Measurements from ENCODE around the gene POU2AF3. TPM values are rescaled to one million over a fixed set of nuclear protein-coding genes. Genes with fewer than 3 reads are reported as not detected.
A peak's percentile ranks its signal among the peaks of the same experiment; 100 is the strongest.

Gene POU2AF3
- polyA plus RNA-seq, 1 donor (not counting 4 experiments of a cell fraction or from before 2014, with no cell fraction given), result not detected

GRCh38 chr11:111302298-111302697 lies 4.0 kb downstream of the POU2AF3 start:
- no peak for FAIRE-seq
- dilution Hi-C loops (cut with MboI; ENCODE audit: extremely low pct_ligation_motif_present, low sequenced_read_pairs), result no loop called here
- H4K20me1 ChIP-seq (ENCODE audit: control insufficient read depth, extremely low read depth, insufficient read depth, low read length), result no peaks in the 10 kb centered on the region

GRCh38 chr11:111303461-111303860 lies 5.1 kb downstream of the POU2AF3 start:
- peaks cover 31% of the 10 kb centered on the region for H3K27me3 ChIP-seq (ENCODE audit: control insufficient read depth, extremely low read depth, insufficient read depth, low read length)
- no peaks in the 10 kb centered on the region for H4K20me1 ChIP-seq (ENCODE audit: control insufficient read depth, extremely low read depth, insufficient read depth, low read length)
- no peak overlapping the region for H3K4me3 ChIP-seq (ENCODE audit: control insufficient read depth in 2 of 3, extremely low read depth in 1 of 3, insufficient read depth in 2 of 3, low read depth in 1 of 3, low read length in 3 of 3)
- H3K36me3 ChIP-seq (ENCODE audit: control insufficient read depth in 2 of 2, extremely low read depth in 1 of 2, insufficient read depth in 2 of 2, low read length in 2 of 2), result no peaks in the 10 kb centered on the region
- no peak overlapping the region for H2AFZ ChIP-seq (ENCODE audit: control insufficient read depth, low read length)
- H3K4me2 ChIP-seq (ENCODE audit: control insufficient read depth, extremely low read depth, insufficient read depth, low read depth, low read length), result no peak overlapping the region
- peak; percentile 13 for FAIRE-seq
- no peaks in the 10 kb centered on the region for H3K4me1 ChIP-seq (ENCODE audit: control insufficient read depth, extremely low read depth, insufficient read depth, low read length)
- DNase-seq (ENCODE audit: low read depth, low spot score), result no peak
- H3K79me2 ChIP-seq (ENCODE audit: control insufficient read depth, insufficient read depth, low read length), result no peaks in the 10 kb centered on the region
- no peak overlapping the region for H3K27ac ChIP-seq (ENCODE audit: control insufficient read depth, insufficient read depth, low read length)
- no peaks in the 10 kb centered on the region for H3K9me1 ChIP-seq (ENCODE audit: control insufficient read depth, extremely low read depth, insufficient read depth, low read length)
- no peak for TF ChIP-seq CTCF (optimal IDR thresholded peaks at IDR 0.05 in 1 of 3, IDR thresholded peaks at IDR 0.05 in 1 of 3, conservative IDR thresholded peaks at IDR 0.05 in 1 of 3; ENCODE audit: extremely low read depth in 1 of 3, insufficient read depth in 2 of 3, low read length in 3 of 3)
- no peak for TF ChIP-seq EZH2 (IDR thresholded peaks at IDR 0.05; ENCODE audit: low read length)
- H3K9ac ChIP-seq (ENCODE audit: control insufficient read depth, extremely low read depth, insufficient read depth, low read length), result no peak overlapping the region
- dilution Hi-C loops (cut with MboI; ENCODE audit: extremely low pct_ligation_motif_present, low sequenced_read_pairs), result no loop called here
- H3K9me3 ChIP-seq (ENCODE audit: control insufficient read depth, low read depth, low read length), result no peaks in the 10 kb centered on the region

More at GRCh38 chr11:111302298-111302697, 4.0 kb downstream of the POU2AF3 start:
- H3K4me1 ChIP-seq (ENCODE audit: control insufficient read depth, extremely low read depth, insufficient read depth, low read length), result no peaks in the 10 kb centered on the region
- H3K27me3 ChIP-seq (ENCODE audit: control insufficient read depth, extremely low read depth, insufficient read depth, low read length), result peaks cover 38% of the 10 kb centered on the region
- no peak overlapping the region for H2AFZ ChIP-seq (ENCODE audit: control insufficient read depth, low read length)
- no peaks in the 10 kb centered on the region for H3K79me2 ChIP-seq (ENCODE audit: control insufficient read depth, insufficient read depth, low read length)
- H3K9me3 ChIP-seq (ENCODE audit: control insufficient read depth, low read depth, low read length), result no peaks in the 10 kb centered on the region
- DNase-seq (ENCODE audit: low read depth, low spot score), result no peak
- no peak overlapping the region for H3K4me3 ChIP-seq (ENCODE audit: control insufficient read depth in 2 of 3, extremely low read depth in 1 of 3, insufficient read depth in 2 of 3, low read depth in 1 of 3, low read length in 3 of 3)
- no peaks in the 10 kb centered on the region for H3K9me1 ChIP-seq (ENCODE audit: control insufficient read depth, extremely low read depth, insufficient read depth, low read length)
- no peaks in the 10 kb centered on the region for H3K36me3 ChIP-seq (ENCODE audit: control insufficient read depth in 2 of 2, extremely low read depth in 1 of 2, insufficient read depth in 2 of 2, low read length in 2 of 2)
- TF ChIP-seq CTCF (optimal IDR thresholded peaks at IDR 0.05 in 1 of 3, IDR thresholded peaks at IDR 0.05 in 1 of 3, conservative IDR thresholded peaks at IDR 0.05 in 1 of 3; ENCODE audit: extremely low read depth in 1 of 3, insufficient read depth in 2 of 3, low read length in 3 of 3) (no peak), EZH2 (IDR thresholded peaks at IDR 0.05; ENCODE audit: low read length) (no peak)
- no peak overlapping the region for H3K9ac ChIP-seq (ENCODE audit: control insufficient read depth, extremely low read depth, insufficient read depth, low read length)
- no peak overlapping the region for H3K27ac ChIP-seq (ENCODE audit: control insufficient read depth, insufficient read depth, low read length)
- no peak overlapping the region for H3K4me2 ChIP-seq (ENCODE audit: control insufficient read depth, extremely low read depth, insufficient read depth, low read depth, low read length)

Data from keratinocyte (primary cell).